ENCODE results near the gene NR2F2. TPM values are rescaled to one million over a fixed set of nuclear protein-coding genes. Genes with fewer than 3 reads are reported as not detected.

The NR2F2 gene
- total RNA-seq, 1 donor from 2014 or later: not detected

- ChIA-PET POLR2A (no interaction called here), CTCF (no interaction called here)
- no peak overlapping the region for H3K27ac Mint-ChIP-seq
- H3K27me3 Mint-ChIP-seq: peaks cover 49% of the 10 kb centered on the region
- intact Hi-C loops (cut with micrococcal nuclease): no loop called here
- peaks cover 20% of the 10 kb centered on the region for H3K4me1 Mint-ChIP-seq
- no peak overlapping the region for H3K4me3 Mint-ChIP-seq
- DNase-seq: no peak
- H3K9me3 Mint-ChIP-seq: no peaks in the 10 kb centered on the region
- ATAC-seq (ENCODE audit: low read depth): no peak
- H3K36me3 Mint-ChIP-seq (ENCODE audit: low read depth): no peaks in the 10 kb centered on the region
- no peak for TF ChIP-seq CTCF (IDR thresholded peaks at IDR 0.05)
These were observed 4.4 kb downstream of the NR2F2 start for GRCh38 chr15:96334705-96335410.

- Mint-ChIP-seq H3K27ac (no peak overlapping the region), H3K9me3 (no peaks in the 10 kb centered on the region), H3K4me1 (peaks cover 17% of the 10 kb centered on the region), H3K27me3 (peaks cover 53% of the 10 kb centered on the region), H3K4me3 (no peak overlapping the region), H3K36me3 (ENCODE audit: low read depth) (no peaks in the 10 kb centered on the region)
- TF ChIP-seq CTCF (IDR thresholded peaks at IDR 0.05): no peak
- CTCF ChIA-PET: no interaction called here
- POLR2A ChIA-PET: no interaction called here
- DNase-seq (no peak), ATAC-seq (ENCODE audit: low read depth) (no peak)
- intact Hi-C loops (cut with micrococcal nuclease): no loop called here
These were observed 5.0 kb downstream of the NR2F2 start for GRCh38 chr15:96335411-96336024.

- no peaks in the 10 kb centered on the region for H3K9me3 Mint-ChIP-seq
- ChIA-PET POLR2A (no interaction called here), CTCF (no interaction called here)
- H3K27me3 Mint-ChIP-seq: peaks cover 54% of the 10 kb centered on the region
- ATAC-seq (ENCODE audit: low read depth) (no peak), DNase-seq (no peak)
- TF ChIP-seq CTCF (IDR thresholded peaks at IDR 0.05): no peak
- no peak overlapping the region for H3K4me3 Mint-ChIP-seq
- no peak overlapping the region for H3K27ac Mint-ChIP-seq
- peaks cover 13% of the 10 kb centered on the region for H3K4me1 Mint-ChIP-seq
- H3K36me3 Mint-ChIP-seq (ENCODE audit: low read depth): no peaks in the 10 kb centered on the region
- intact Hi-C loops (cut with micrococcal nuclease): no loop called here
These were observed 5.7 kb downstream of the NR2F2 start for GRCh38 chr15:96336108-96336595.

GRCh38 chr15:96336596-96337364, 6.3 kb downstream of the NR2F2 start:
- no peak for TF ChIP-seq CTCF (IDR thresholded peaks at IDR 0.05)
- intact Hi-C loops (cut with micrococcal nuclease): no loop called here
- peaks cover 10% of the 10 kb centered on the region for H3K4me1 Mint-ChIP-seq
- H3K36me3 Mint-ChIP-seq (ENCODE audit: low read depth): no peaks in the 10 kb centered on the region
- ChIA-PET POLR2A (no interaction called here), CTCF (no interaction called here)
- no peak overlapping the region for H3K4me3 Mint-ChIP-seq
- ATAC-seq (ENCODE audit: low read depth): no peak
- peaks cover 53% of the 10 kb centered on the region for H3K27me3 Mint-ChIP-seq
- no peak for DNase-seq
- no peaks in the 10 kb centered on the region for H3K9me3 Mint-ChIP-seq
- no peak overlapping the region for H3K27ac Mint-ChIP-seq

- peaks cover 9% of the 10 kb centered on the region for H3K4me1 Mint-ChIP-seq
- POLR2A ChIA-PET: no interaction called here
- TF ChIP-seq CTCF (IDR thresholded peaks at IDR 0.05): no peak
- CTCF ChIA-PET: no interaction called here
- no peak overlapping the region for H3K4me3 Mint-ChIP-seq
- intact Hi-C loops (cut with micrococcal nuclease): no loop called here
- H3K36me3 Mint-ChIP-seq (ENCODE audit: low read depth): no peaks in the 10 kb centered on the region
- H3K27ac Mint-ChIP-seq: no peak overlapping the region
- no peaks in the 10 kb centered on the region for H3K9me3 Mint-ChIP-seq
- H3K27me3 Mint-ChIP-seq: peaks cover 57% of the 10 kb centered on the region
- ATAC-seq (ENCODE audit: low read depth) (no peak), DNase-seq (no peak)
These were observed 7.0 kb downstream of the NR2F2 start for GRCh38 chr15:96337365-96338023.
